Measurements from ENCODE around the gene SSR4.

DNA sequence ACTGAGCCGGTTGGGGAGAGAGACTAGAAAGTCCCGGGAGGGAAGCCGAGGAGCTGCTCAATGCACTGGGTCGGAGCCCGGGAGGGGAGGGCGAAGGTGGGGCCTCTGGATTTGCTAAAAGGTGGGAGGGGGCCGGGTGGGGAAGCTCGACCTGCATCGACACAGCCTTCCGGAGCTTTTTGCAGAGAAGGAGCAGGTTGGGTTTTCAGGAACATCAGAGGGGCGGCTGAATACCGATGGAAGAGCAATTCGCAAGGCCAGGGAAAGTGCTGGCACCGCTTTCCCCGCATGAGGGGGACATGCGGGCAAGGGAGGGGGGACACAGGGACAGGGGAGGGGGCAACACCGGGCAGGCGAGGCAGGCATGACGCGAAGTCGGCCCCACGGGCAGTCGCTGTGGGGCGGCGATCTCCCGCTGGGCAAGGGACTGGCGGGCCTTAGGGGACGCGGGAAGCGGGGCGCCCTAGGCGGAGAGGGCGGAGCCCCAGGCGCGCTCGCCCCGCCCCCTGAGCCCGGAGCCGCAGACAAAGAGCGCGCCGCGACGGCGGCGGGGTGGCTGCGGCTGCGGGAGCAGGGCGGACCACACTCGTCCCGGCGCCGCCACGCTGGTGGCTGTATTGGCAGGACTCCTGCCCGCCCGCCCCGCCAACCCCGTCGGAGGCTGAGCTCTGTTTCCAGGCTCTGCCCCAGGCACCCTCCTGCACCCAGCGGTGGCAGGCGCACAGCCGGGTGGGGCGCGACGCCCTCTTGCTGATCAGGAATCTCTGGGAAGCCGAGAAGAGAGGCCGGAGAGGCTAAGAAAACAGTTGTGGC lies 24.3 kb downstream of the SSR4 start:
- no peak for TF ChIP-seq CTCF (IDR thresholded peaks at IDR 0.05; ENCODE audit: low read depth, low read length)
- TF ChIP-seq POLR2A (IDR thresholded peaks at IDR 0.05; ENCODE audit: extremely low read depth, insufficient read length) = peak; percentile 32
